PC-9 (cell line): ENCODE data around the gene ZCCHC8.

Experiments used
- CTCF ChIP-seq: fragments of 200-600 bp; sonication (generic); conservative IDR thresholded peaks from 2 replicates; pipeline ENCODE4 v1.6.1; 2017; ENCODE audit warnings: mixed run types, antibody characterized with exemption, mild to moderate bottlenecking, moderate library complexity
- EZH2 ChIP-seq: fragments of 200-600 bp; sonication (generic); IDR thresholded peaks from 2 replicates; pipeline ENCODE4 v1.8.0; 2017; ENCODE audit warnings: antibody characterized with exemption, low read depth

- TF ChIP-seq CTCF (no peak), EZH2 (no peak)
Observed at GRCh38 chr12:122467983-122468382, 32.7 kb downstream of the ZCCHC8 start.
